Inferior parietal cortex (tissue), 1 donor: ENCODE data around the gene SPSB3.
A peak's percentile ranks its signal among the peaks of the same experiment; 100 is the strongest.
"Not testable (repeated sequence)": the region's sequence is repeated elsewhere in the genome, so short reads cannot be mapped to it uniquely, and the experiment has no call there.

Source experiments
- DNase-seq: peaks from one replicate; pipeline ENCODE4 v3.0.0-alpha.2; 2016; ENCODE audit errors: extremely low spot score

Gene SPSB3

GRCh38 chr16:1816396-1817275 lies 34.3 kb upstream of the SPSB3 start:
- DNase-seq = no peak

GRCh38 chr16:1815461-1815860 lies 33.1 kb upstream of the SPSB3 start:
- DNase-seq = no peak

DNA sequence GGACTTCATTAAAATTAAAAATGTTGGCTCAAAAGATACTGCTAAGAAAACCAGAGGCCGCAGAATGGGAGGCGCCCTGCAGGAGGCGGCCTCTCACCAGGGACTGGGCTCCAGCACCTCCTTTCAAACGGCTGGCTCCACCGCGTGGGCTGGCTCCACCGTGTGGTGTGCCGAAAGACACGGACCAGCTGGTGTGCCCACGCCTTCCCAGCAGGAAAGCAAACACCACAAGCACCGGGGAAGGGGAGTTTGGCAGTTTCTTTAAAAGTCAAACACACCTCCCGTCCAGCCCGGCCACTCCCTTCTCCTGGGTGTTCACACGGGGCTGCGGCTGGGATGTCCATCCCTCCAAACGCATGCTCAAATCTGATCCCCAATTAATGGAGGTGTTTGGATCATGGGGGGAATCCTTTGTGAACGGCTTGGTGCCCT lies 30.4 kb upstream of the SPSB3 start:
- peak; percentile 38 for DNase-seq

- no peak for DNase-seq
Measured at GRCh38 chr16:1810536-1810935, 28.2 kb upstream of the SPSB3 start.

- DNase-seq = no peak
Measured at GRCh38 chr16:1810106-1810505, 27.7 kb upstream of the SPSB3 start.

- no peak for DNase-seq
Measured at GRCh38 chr16:1809281-1809801, 27.0 kb upstream of the SPSB3 start.

DNA sequence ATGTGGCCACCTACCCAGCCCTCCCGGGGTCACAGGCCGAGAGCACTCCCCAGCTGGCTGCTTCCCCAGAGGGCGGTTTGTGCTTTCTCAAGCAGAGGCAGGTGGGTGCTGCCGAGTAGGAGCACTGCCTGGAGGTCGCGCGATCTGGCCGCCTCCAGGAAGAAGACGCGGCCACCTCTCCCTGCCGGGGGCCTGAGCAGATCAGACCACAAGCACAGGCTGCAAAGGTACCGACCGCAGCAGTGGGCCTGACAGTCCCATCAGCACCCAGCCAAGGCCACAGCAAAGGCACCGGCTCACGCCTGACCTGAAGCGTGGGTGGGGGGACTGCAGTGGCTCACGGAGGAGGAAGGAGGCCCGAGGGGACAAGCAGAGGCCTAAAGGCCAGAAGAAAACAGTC lies 26.3 kb upstream of the SPSB3 start:
- no peak for DNase-seq

DNA sequence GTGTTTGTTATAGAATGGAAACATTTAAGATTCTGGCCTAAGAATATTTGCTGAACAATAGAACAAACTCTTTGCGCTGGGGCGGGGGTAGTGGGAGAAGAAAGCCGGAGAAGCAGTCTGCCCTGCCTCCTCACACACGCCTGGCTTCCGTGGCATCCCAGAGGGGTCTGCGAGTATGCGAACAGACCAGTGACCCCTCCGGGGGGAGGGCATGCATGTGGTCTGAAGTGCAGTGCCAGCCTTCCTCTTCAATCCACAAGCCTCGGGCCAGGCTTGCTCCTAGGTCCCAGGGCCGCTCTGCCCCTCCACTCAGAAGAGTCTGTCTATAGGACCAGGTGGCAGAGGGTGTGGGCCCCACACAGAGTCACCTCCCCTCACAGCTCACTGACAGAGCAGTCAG lies 25.3 kb upstream of the SPSB3 start:
- no peak for DNase-seq

DNA sequence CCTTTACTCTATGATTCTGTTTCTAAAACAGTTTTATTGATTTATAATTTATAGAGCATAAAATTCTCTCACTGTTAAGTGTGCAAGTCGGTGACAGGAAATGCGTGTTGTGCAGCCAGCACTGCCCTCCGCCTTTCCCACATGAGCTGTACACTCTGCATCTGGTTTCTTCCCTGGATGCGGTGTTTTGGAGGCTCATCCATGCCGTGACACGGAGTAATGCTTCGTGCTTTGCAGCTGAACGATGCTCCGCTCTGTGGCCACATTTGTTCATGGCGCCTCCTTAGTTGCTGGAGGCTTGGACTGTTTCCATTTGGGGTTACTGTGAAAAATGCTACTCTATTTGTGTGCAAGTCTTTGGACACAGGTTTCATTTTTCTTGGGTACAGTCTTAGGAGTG lies 18.3 kb upstream of the SPSB3 start:
- no peak for DNase-seq

- DNase-seq = not testable (repeated sequence)
Measured at GRCh38 chr16:1799263-1799662, 16.9 kb upstream of the SPSB3 start.

DNA sequence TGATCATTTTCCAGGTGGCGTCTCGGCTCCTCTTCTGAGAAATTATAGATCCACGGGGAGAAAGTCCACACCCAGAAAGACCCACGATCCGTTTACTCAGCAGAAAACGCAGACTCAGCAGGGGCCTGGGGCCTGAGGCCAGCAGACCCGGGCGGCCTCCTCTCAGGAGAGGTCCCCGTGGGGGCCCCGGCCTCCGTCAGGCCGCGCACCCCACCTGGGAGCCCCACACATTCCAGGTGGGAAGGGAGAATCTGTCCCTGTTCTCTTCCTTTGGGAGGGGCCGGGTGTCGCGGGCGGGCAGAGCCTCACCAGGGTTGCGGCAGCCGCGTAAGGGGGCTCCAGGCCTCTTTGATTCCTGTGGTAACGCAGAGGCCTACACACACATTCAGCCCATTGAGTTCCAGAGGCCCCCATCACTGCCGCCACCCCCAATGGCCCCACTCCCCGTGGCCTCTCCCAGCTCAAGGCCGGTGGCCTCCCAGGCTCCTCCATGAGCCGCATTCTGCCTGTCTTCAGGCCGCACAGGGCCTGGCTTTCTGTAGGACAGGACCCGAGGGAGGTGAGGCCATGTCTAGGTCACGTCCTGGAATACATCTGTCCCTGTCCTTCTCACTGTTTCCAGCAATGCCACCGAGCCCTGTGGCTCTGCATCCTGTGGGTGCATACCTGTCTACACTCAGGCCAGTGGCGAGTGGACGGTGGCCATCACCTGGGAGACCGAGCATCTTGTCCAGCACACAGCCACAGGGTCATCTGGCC lies 12.7 kb upstream of the SPSB3 start:
- DNase-seq = no peak

GRCh38 chr16:1794221-1794871 lies 12.0 kb upstream of the SPSB3 start:
- no peak for DNase-seq

DNA sequence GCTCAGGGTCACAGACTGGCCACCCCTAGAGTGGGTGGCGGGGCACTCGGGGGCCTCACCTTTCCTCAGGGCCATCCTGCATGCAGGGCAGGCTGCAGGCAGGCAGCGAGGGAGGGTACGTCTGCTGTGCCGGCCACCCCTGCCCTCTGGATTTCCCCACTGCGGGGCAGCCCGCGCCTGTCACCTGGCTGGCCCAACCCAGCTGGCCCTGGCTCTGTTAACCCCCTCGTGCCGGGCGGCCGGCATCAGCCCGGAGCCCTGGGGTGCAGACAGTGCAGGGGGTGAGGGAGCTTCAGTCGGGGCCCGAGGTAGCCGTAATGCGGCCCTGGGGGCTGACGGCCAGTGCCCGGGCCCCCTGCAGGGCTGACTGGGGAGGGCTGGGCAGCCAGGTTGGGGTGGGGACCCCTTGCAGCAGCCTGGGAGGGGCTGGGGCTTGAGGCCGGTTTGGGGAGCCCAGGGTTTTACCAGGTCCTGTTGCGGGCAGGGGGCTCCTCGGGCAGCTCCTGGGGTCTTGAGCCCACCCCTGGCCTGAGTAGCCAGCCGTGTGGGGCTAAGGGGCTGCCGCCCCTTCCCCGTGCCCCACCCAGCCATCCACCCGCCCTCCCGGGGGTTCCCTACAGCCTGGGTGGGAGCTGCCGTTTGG lies 11.3 kb upstream of the SPSB3 start, which contains the start of gene IGFALS:
TSS of gene IGFALS (minus strand) at position 128 of the 643 bp plus-strand sequence. CDS start at position 75, 53 bp downstream.
- no peak for DNase-seq

DNA sequence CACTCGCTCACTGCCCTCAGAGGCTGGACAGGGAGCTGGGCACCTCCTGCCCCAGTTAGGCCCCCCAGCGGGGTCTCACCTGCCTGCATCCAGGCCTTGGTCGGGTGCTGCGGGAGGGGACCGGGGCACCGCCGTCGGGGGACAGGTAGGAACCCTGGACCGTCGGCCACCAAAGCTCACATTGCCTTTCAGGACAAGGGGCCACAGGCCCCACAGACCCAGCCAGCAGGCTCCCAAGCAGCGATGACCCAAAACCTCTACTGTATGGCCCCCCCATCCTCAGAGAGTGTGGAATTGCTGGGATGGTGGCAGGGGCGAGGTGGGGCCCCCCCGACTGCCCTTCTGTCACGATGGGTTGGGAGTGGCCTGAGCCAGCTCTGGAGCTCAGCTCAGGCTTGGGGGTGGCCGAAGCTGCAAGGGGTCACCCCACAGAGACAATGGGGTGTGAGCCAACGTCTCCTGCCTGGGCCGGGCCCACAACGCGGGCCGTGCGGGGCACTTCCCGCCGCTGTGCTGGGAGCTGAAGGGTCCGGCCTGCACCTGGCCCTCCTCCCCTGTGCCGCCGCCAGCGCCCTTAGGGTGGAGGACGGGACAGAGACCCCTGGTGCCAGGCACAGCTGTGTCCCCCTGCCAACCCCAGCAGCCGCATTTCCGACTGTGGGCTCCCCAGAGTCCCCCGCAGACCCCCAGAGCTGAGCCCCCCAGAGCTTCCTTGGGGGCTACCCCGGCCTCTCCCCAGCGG lies 10.6 kb upstream of the SPSB3 start:
- DNase-seq = no peak

- no peak for DNase-seq
Measured at GRCh38 chr16:1791943-1792812, 9.8 kb upstream of the SPSB3 start.

- DNase-seq = no peak
Measured at GRCh38 chr16:1791256-1791942, 9.0 kb upstream of the SPSB3 start.

DNA sequence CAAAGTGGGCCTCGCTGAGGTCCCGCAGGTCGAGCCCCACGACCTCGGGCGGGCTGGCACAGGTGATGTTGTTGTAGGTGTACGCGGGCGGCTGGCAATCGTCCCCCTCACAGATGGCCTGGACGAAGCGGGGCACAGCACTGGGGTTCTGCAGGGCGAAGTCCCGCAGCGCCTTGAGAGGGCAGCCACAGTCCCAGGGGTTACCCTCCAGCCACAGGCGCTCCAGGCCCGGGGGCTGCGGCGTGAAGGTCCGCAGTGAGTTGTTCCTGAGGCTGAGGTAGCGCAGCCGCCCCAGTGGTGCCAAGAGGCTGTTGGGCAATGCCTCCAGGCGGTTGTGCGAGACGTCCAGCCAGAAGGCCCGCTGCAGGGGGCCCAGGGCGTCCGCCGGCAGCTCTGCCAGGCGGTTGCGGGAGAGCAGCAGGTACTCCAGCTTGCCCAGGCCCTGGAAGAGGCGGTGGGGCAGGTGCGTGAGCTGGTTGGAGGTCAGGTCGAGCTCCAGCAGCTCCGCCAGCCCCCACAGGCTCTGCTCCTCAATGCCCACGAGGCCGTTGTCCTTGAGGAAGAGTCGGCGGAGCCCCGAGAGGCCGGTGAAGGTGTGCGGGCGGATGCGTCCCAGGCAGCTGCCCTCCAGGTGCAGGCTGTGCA lies 8.4 kb upstream of the SPSB3 start:
- DNase-seq = no peak

DNA sequence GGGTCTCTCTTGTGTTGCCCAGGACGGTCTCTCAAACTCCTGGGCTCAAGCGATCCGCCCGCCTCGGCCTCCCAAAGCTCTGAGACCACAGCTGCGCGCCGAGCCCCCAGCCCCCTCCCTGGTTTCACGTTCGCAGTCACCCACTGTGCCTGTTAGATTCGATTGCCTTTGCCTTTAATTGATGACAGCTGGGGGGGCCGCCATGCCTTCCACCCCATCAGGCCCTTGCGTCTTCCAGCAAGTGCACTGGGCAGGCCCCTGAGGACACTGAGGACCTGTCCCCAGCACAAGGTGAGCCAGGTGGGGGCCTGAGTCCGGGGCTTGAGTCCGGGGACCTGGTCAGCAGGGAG lies 7.9 kb upstream of the SPSB3 start:
- DNase-seq = no peak

DNA sequence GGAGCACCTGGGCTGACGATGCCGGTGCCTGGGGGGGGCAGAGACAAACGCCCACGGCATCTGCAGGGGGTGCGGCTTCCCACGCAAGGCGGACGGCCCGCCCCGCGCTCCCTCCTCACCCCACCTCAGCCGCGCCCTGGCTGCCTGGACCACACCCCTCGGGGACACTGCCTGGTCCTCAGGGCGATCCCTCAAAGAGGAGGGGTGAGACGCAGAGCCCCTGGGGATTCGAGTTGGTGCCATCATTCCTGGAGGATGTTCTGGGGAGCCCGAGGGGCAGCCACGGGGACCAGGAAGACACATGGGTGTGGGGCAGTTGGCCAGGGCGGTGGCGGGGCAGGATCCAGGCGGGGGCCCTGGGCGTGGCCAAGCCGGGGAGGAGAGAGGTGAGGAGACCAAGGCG lies 7.3 kb upstream of the SPSB3 start:
- DNase-seq = no peak
